Measurements from ENCODE around the gene FADS3.

GRCh38 chr11:61880454-61880853, 10.9 kb downstream of the FADS3 start:
- no peak for TF ChIP-seq EZH2 (IDR thresholded peaks at IDR 0.05; ENCODE audit: borderline replicate concordance, low read depth, low read length, severe bottlenecking)
- no peak for TF ChIP-seq CTCF (IDR thresholded peaks at IDR 0.05; ENCODE audit: borderline replicate concordance, extremely low read depth, low read length, poor library complexity, severe bottlenecking)
